ENCODE measurements around the gene TEN1.

TEN1 gene

GRCh38 chr17:76005263-76006149 is 26.5 kb downstream of the TEN1 start:
- DNase-seq = peak in 44 of 56 donors; percentile 4 to 80 (median 44)

GRCh38 chr17:76007131-76007849 is 28.2 kb downstream of the TEN1 start:
- no peak for DNase-seq

GRCh38 chr17:76007850-76008165 is 28.8 kb downstream of the TEN1 start:
- DNase-seq = no peak

GRCh38 chr17:76008208-76008607 is 29.2 kb downstream of the TEN1 start:
- no peak for DNase-seq

GRCh38 chr17:76008630-76009425 is 29.8 kb downstream of the TEN1 start:
- DNase-seq = no peak

GRCh38 chr17:76009447-76009846 is 30.4 kb downstream of the TEN1 start:
- DNase-seq = no peak

GRCh38 chr17:76009969-76010661 is 31.1 kb downstream of the TEN1 start:
- no peak for DNase-seq

GRCh38 chr17:76011951-76012350 is 32.9 kb downstream of the TEN1 start:
- DNase-seq = no peak

- no peak for DNase-seq
Observed at GRCh38 chr17:76013377-76013932, 34.4 kb downstream of the TEN1 start.

GRCh38 chr17:76014100-76014924 is 35.3 kb downstream of the TEN1 start:
- peak in 32 of 56 donors; percentile 6 to 64 (median 28) for DNase-seq

- DNase-seq = no peak
Observed at GRCh38 chr17:76014925-76015261, 35.9 kb downstream of the TEN1 start.

GRCh38 chr17:76017481-76018339 is 38.7 kb downstream of the TEN1 start:
- no peak for DNase-seq

GRCh38 chr17:76018340-76018680 is 39.3 kb downstream of the TEN1 start:
- no peak for DNase-seq

- DNase-seq = no peak
Observed at GRCh38 chr17:76018801-76019200, 39.8 kb downstream of the TEN1 start.

- no peak for DNase-seq
Observed at GRCh38 chr17:76019833-76020467, 40.9 kb downstream of the TEN1 start.

GRCh38 chr17:76022285-76022684 is 43.2 kb downstream of the TEN1 start:
- no peak for DNase-seq

GRCh38 chr17:76022973-76023899 is 44.2 kb downstream of the TEN1 start:
- DNase-seq = no peak

- no peak for DNase-seq
Observed at GRCh38 chr17:76023900-76024237, 44.8 kb downstream of the TEN1 start.
